ENCODE data around the gene THOC2.
"Not testable (repeated sequence)": the region's sequence is repeated elsewhere in the genome, so short reads cannot be mapped to it uniquely, and the experiment has no call there.

The THOC2 gene

GRCh38 chrX:123728016-123728415 is 4.8 kb downstream of the THOC2 start:
- no peaks in the 10 kb centered on the region for H3K9me3 Mint-ChIP-seq
- no peak for ATAC-seq (ENCODE audit: low read depth)
- no peak overlapping the region for H3K27ac Mint-ChIP-seq
- peaks cover 6% of the 10 kb centered on the region for H3K36me3 Mint-ChIP-seq
- H3K27me3 Mint-ChIP-seq: no peaks in the 10 kb centered on the region
- DNase-seq (ENCODE audit: low spot score in 2 of 2): no peak
- H3K4me3 Mint-ChIP-seq: no peak overlapping the region
- H3K4me1 Mint-ChIP-seq: peaks cover 14% of the 10 kb centered on the region

- H3K27me3 Mint-ChIP-seq; H3K36me3 Mint-ChIP-seq; ATAC-seq (ENCODE audit: low read depth); H3K27ac Mint-ChIP-seq; DNase-seq (ENCODE audit: low spot score in 2 of 2); H3K9me3 Mint-ChIP-seq; H3K4me3 Mint-ChIP-seq: not testable (repeated sequence)
- peaks cover 12% of the 10 kb centered on the region for H3K4me1 Mint-ChIP-seq
Observed at GRCh38 chrX:123722193-123722592, 10.7 kb downstream of the THOC2 start.

- peaks cover 2% of the 10 kb centered on the region for H3K9me3 Mint-ChIP-seq
- H3K4me1 Mint-ChIP-seq: peaks cover 15% of the 10 kb centered on the region
- ATAC-seq (ENCODE audit: low read depth): no peak
- peaks cover 10% of the 10 kb centered on the region for H3K36me3 Mint-ChIP-seq
- no peak for DNase-seq (ENCODE audit: low spot score in 2 of 2)
- H3K4me3 Mint-ChIP-seq: no peak overlapping the region
- no peaks in the 10 kb centered on the region for H3K27me3 Mint-ChIP-seq
- H3K27ac Mint-ChIP-seq: no peak overlapping the region
Observed at GRCh38 chrX:123720486-123720885, 12.4 kb downstream of the THOC2 start.

GRCh38 chrX:123713841-123714240 is 19.0 kb downstream of the THOC2 start:
- Mint-ChIP-seq H3K9me3 (peaks cover 2% of the 10 kb centered on the region), H3K36me3 (peaks cover 8% of the 10 kb centered on the region), H3K27me3 (no peaks in the 10 kb centered on the region), H3K4me3 (no peak overlapping the region), H3K4me1 (peaks cover 20% of the 10 kb centered on the region), H3K27ac (no peak overlapping the region)
- ATAC-seq (ENCODE audit: low read depth) (no peak), DNase-seq (ENCODE audit: low spot score in 2 of 2) (no peak)

GRCh38 chrX:123713434-123713833 is 19.4 kb downstream of the THOC2 start:
- no peak overlapping the region for H3K27ac Mint-ChIP-seq
- H3K36me3 Mint-ChIP-seq: peaks cover 8% of the 10 kb centered on the region
- DNase-seq (ENCODE audit: low spot score in 2 of 2) (no peak), ATAC-seq (ENCODE audit: low read depth) (no peak)
- peaks cover 20% of the 10 kb centered on the region for H3K4me1 Mint-ChIP-seq
- peaks cover 2% of the 10 kb centered on the region for H3K9me3 Mint-ChIP-seq
- no peak overlapping the region for H3K4me3 Mint-ChIP-seq
- no peaks in the 10 kb centered on the region for H3K27me3 Mint-ChIP-seq

- H3K4me3 Mint-ChIP-seq; H3K36me3 Mint-ChIP-seq; H3K27ac Mint-ChIP-seq; H3K27me3 Mint-ChIP-seq; DNase-seq (ENCODE audit: low spot score in 2 of 2); ATAC-seq (ENCODE audit: low read depth); H3K9me3 Mint-ChIP-seq: not testable (repeated sequence)
- peaks cover 16% of the 10 kb centered on the region for H3K4me1 Mint-ChIP-seq
Observed at GRCh38 chrX:123711201-123711600, 21.7 kb downstream of the THOC2 start.

GRCh38 chrX:123704781-123705180 is 28.1 kb downstream of the THOC2 start:
- ATAC-seq (ENCODE audit: low read depth): no peak
- no peaks in the 10 kb centered on the region for H3K27me3 Mint-ChIP-seq
- no peak overlapping the region for H3K4me3 Mint-ChIP-seq
- H3K9me3 Mint-ChIP-seq: no peaks in the 10 kb centered on the region
- DNase-seq (ENCODE audit: low spot score in 2 of 2): no peak
- H3K4me1 Mint-ChIP-seq: no peaks in the 10 kb centered on the region
- peaks cover 7% of the 10 kb centered on the region for H3K36me3 Mint-ChIP-seq
- no peak overlapping the region for H3K27ac Mint-ChIP-seq

GRCh38 chrX:123698979-123699520 is 33.8 kb downstream of the THOC2 start:
- DNase-seq (ENCODE audit: low spot score in 2 of 2): no peak
- H3K9me3 Mint-ChIP-seq: no peaks in the 10 kb centered on the region
- ATAC-seq (ENCODE audit: low read depth): no peak
- H3K27me3 Mint-ChIP-seq: no peaks in the 10 kb centered on the region
- H3K4me1 Mint-ChIP-seq: no peaks in the 10 kb centered on the region
- H3K4me3 Mint-ChIP-seq: no peak overlapping the region
- peaks cover 3% of the 10 kb centered on the region for H3K36me3 Mint-ChIP-seq
- no peak overlapping the region for H3K27ac Mint-ChIP-seq

- H3K9me3 Mint-ChIP-seq: no peaks in the 10 kb centered on the region
- H3K27ac Mint-ChIP-seq: no peak overlapping the region
- ATAC-seq (ENCODE audit: low read depth) (no peak), DNase-seq (ENCODE audit: low spot score in 2 of 2) (no peak)
- no peaks in the 10 kb centered on the region for H3K4me1 Mint-ChIP-seq
- no peak overlapping the region for H3K4me3 Mint-ChIP-seq
- H3K36me3 Mint-ChIP-seq: peaks cover 4% of the 10 kb centered on the region
- no peaks in the 10 kb centered on the region for H3K27me3 Mint-ChIP-seq
Observed at GRCh38 chrX:123696334-123696733, 36.5 kb downstream of the THOC2 start.

- Mint-ChIP-seq H3K9me3 (no peaks in the 10 kb centered on the region), H3K4me3 (no peak overlapping the region), H3K4me1 (no peaks in the 10 kb centered on the region), H3K36me3 (peaks cover 4% of the 10 kb centered on the region), H3K27ac (no peak overlapping the region), H3K27me3 (no peaks in the 10 kb centered on the region)
- ATAC-seq (ENCODE audit: low read depth) (no peak), DNase-seq (ENCODE audit: low spot score in 2 of 2) (no peak)
Observed at GRCh38 chrX:123695242-123695641, 37.6 kb downstream of the THOC2 start.

GRCh38 chrX:123691776-123692175 is 41.1 kb downstream of the THOC2 start:
- Mint-ChIP-seq H3K36me3 (peaks cover 4% of the 10 kb centered on the region), H3K4me1 (no peaks in the 10 kb centered on the region), H3K9me3 (no peaks in the 10 kb centered on the region)

GRCh38 chrX:123688524-123688923 is 44.3 kb downstream of the THOC2 start:
- no peak for DNase-seq (ENCODE audit: low spot score in 2 of 2)
- H3K4me1 Mint-ChIP-seq: peaks cover 3% of the 10 kb centered on the region
- no peak for ATAC-seq (ENCODE audit: low read depth)
- peak overlapping the region; percentile 78 for H3K27ac Mint-ChIP-seq
- H3K27me3 Mint-ChIP-seq: no peaks in the 10 kb centered on the region
- H3K4me3 Mint-ChIP-seq: no peak overlapping the region
- peaks cover 14% of the 10 kb centered on the region for H3K36me3 Mint-ChIP-seq
- H3K9me3 Mint-ChIP-seq: no peaks in the 10 kb centered on the region

More at GRCh38 chrX:123691776-123692175, 41.1 kb downstream of the THOC2 start:
- no peak overlapping the region for H3K27ac Mint-ChIP-seq
- no peaks in the 10 kb centered on the region for H3K27me3 Mint-ChIP-seq
- ATAC-seq (ENCODE audit: low read depth) (no peak), DNase-seq (ENCODE audit: low spot score in 2 of 2) (no peak)
- no peak overlapping the region for H3K4me3 Mint-ChIP-seq

- peaks cover 30% of the 10 kb centered on the region for H3K36me3 Mint-ChIP-seq
- ATAC-seq (ENCODE audit: low read depth) (no peak), DNase-seq (ENCODE audit: low spot score in 2 of 2) (no peak)
- H3K4me1 Mint-ChIP-seq: peaks cover 3% of the 10 kb centered on the region
- H3K4me3 Mint-ChIP-seq: no peak overlapping the region
- no peak overlapping the region for H3K27ac Mint-ChIP-seq
- H3K27me3 Mint-ChIP-seq: no peaks in the 10 kb centered on the region
- no peaks in the 10 kb centered on the region for H3K9me3 Mint-ChIP-seq
Observed at GRCh38 chrX:123685232-123685631, 47.6 kb downstream of the THOC2 start.

GRCh38 chrX:123682186-123682585 is 50.7 kb downstream of the THOC2 start:
- Mint-ChIP-seq H3K36me3 (peaks cover 41% of the 10 kb centered on the region), H3K4me3 (no peak overlapping the region), H3K27me3 (no peaks in the 10 kb centered on the region), H3K9me3 (no peaks in the 10 kb centered on the region), H3K27ac (no peak overlapping the region), H3K4me1 (peaks cover 3% of the 10 kb centered on the region)
- ATAC-seq (ENCODE audit: low read depth): no peak
- no peak for DNase-seq (ENCODE audit: low spot score in 2 of 2)

GRCh38 chrX:123679733-123680460 is 53.0 kb downstream of the THOC2 start:
- DNase-seq (ENCODE audit: low spot score in 2 of 2); H3K27ac Mint-ChIP-seq; ATAC-seq (ENCODE audit: low read depth); H3K4me1 Mint-ChIP-seq; H3K27me3 Mint-ChIP-seq; H3K4me3 Mint-ChIP-seq; H3K9me3 Mint-ChIP-seq: not testable (repeated sequence)
- H3K36me3 Mint-ChIP-seq: peaks cover 39% of the 10 kb centered on the region

All from memory B cell (primary cell).